Fibroblast of lung (primary cell): ENCODE measurements around the gene AMMECR1. TPM values are rescaled to one million over a fixed set of nuclear protein-coding genes. Genes with fewer than 3 reads are reported as not detected.

ENCODE experiments used
- DNase-seq, 2 donors: peaks; one replicate each; pipeline versions ENCODE4 v3.0.0 to v3.0.0-alpha.2; 2010; ENCODE audit warnings: low read depth in 2 of 2
- H2AFZ ChIP-seq: 2 replicates; pipeline ENCODE4 v1.5.1; 2012; ENCODE audit warnings: low read length, control low read depth, inconsistent platforms
- H3K27ac ChIP-seq: 2 replicates; pipeline ENCODE4 v1.5.1; 2011; ENCODE audit warnings: low read length, control low read depth; ENCODE audit not compliant: insufficient read depth
- H3K27me3 ChIP-seq: 2 replicates; pipeline ENCODE4 v1.5.1; 2011; ENCODE audit warnings: mild to moderate bottlenecking, low read length; ENCODE audit not compliant: control insufficient read depth, insufficient read depth
- H3K36me3 ChIP-seq: 2 replicates; pipeline ENCODE4 v1.5.1; 2011; ENCODE audit warnings: low read length; ENCODE audit not compliant: control insufficient read depth, insufficient read depth
- H3K4me1 ChIP-seq: 2 replicates; pipeline ENCODE4 v1.5.1; 2011; ENCODE audit warnings: low read length; ENCODE audit not compliant: control insufficient read depth, insufficient read depth; ENCODE audit errors: extremely low read depth
- H3K4me2 ChIP-seq: 2 replicates; pipeline ENCODE4 v1.5.1; 2011; ENCODE audit warnings: low read length, control low read depth; ENCODE audit not compliant: insufficient read depth; ENCODE audit errors: extremely low read depth
- H3K4me3 ChIP-seq, 4 experiments: fragments of 200-600 bp in 1 of 4; sonication (generic) in 1 of 4; replicated peaks in 1 of 4; 2 replicates each; pipeline ENCODE4 v1.5.1; 2011 to 2016; ENCODE audit warnings: low read length in 4 of 4, low read depth in 3 of 4, mild to moderate bottlenecking in 3 of 4, control low read depth in 2 of 4, inconsistent platforms in 1 of 4, mixed read lengths in 1 of 4; ENCODE audit not compliant: insufficient read depth in 1 of 4; ENCODE audit errors: control extremely low read depth in 1 of 4
- H3K79me2 ChIP-seq: 2 replicates; pipeline ENCODE4 v1.5.1; 2012; ENCODE audit warnings: mild to moderate bottlenecking, low read length, inconsistent platforms; ENCODE audit not compliant: control insufficient read depth, insufficient read depth
- H3K9ac ChIP-seq: 2 replicates; pipeline ENCODE4 v1.5.1; 2011; ENCODE audit warnings: mild to moderate bottlenecking, low read length, control low read depth; ENCODE audit not compliant: insufficient read depth
- H3K9me3 ChIP-seq: 2 replicates; pipeline ENCODE4 v1.5.1; 2012; ENCODE audit warnings: low read depth, low read length; ENCODE audit not compliant: control insufficient read depth, insufficient read depth
- H4K20me1 ChIP-seq: 2 replicates; pipeline ENCODE4 v1.5.1; 2011; ENCODE audit warnings: low read length; ENCODE audit not compliant: control insufficient read depth, insufficient read depth; ENCODE audit errors: extremely low read depth
- CTCF ChIP-seq, 2 donors: IDR thresholded peaks in 1 of 2; conservative IDR thresholded peaks in 1 of 2; 1 replicate in 1 of 2; 2 replicates in 1 of 2; pipeline ENCODE4 v1.5.1; 2011 to 2012; ENCODE audit warnings: low read length in 2 of 2, control low read depth in 1 of 2, inconsistent platforms in 1 of 2, low read depth in 1 of 2, mild to moderate bottlenecking in 1 of 2
- EZH2 ChIP-seq: IDR thresholded peaks from 2 replicates; pipeline ENCODE4 v1.5.1; 2012; ENCODE audit warnings: low read length, control low read depth, mild to moderate bottlenecking; ENCODE audit errors: missing control alignments
- polyA plus RNA-seq, 2 donors: library from polyadenylated mRNA; depleted of rRNA in 1 of 2; stranded (reverse) in 1 of 2; unstranded in 1 of 2; fragments of >200 nt; gene quantifications; 2 replicates each; pipeline ENCODE4 v1.2.1, GENCODE V29; 2011 to 2012; ENCODE audit warnings: missing spikeins in 1 of 2
- total RNA-seq: library from RNA; depleted of rRNA; stranded (reverse); fragments of >200 nt; gene quantifications from 2 replicates; pipeline ENCODE4 v1.2.1, GENCODE V29; 2014

Gene AMMECR1
- total and polyA plus RNA-seq, 2 donors (not counting 1 experiment from before 2014, with no cell fraction given): 7.6 to 9.2 TPM

GRCh38 chrX:110318664-110318968, 731 bp upstream of the AMMECR1 start:
- Histone ChIP-seq H3K27ac (peak overlapping the region; percentile 82), H4K20me1 (no peaks in the 10 kb centered on the region), H3K4me3 (peak overlapping the region; percentile 57 to 75 (median 62)), H3K36me3 (no peaks in the 10 kb centered on the region), H3K4me2 (peak overlapping the region; percentile 66), H3K9ac (peak overlapping the region; percentile 77), H3K9me3 (no peaks in the 10 kb centered on the region), H3K4me1 (no peaks in the 10 kb centered on the region), H3K27me3 (no peaks in the 10 kb centered on the region), H3K79me2 (peaks cover 39% of the 10 kb centered on the region), H2AFZ (peak overlapping the region; percentile 19)
- TF ChIP-seq CTCF (conservative IDR thresholded peaks at IDR 0.05 in 1 of 2, IDR thresholded peaks at IDR 0.05 in 1 of 2; ENCODE audit: low read depth in 1 of 2, low read length in 2 of 2) (no peak), EZH2 (no peak)
- no peak for DNase-seq

GRCh38 chrX:110317061-110317819, 645 bp downstream of the AMMECR1 start:
- no peaks in the 10 kb centered on the region for H4K20me1 ChIP-seq
- no peak overlapping the region for H2AFZ ChIP-seq
- no peaks in the 10 kb centered on the region for H3K36me3 ChIP-seq
- no peaks in the 10 kb centered on the region for H3K9me3 ChIP-seq
- H3K27ac ChIP-seq: peak overlapping the region; percentile 89
- H3K9ac ChIP-seq: peak overlapping the region; percentile 85
- H3K4me2 ChIP-seq: peak overlapping the region; percentile 25
- no peaks in the 10 kb centered on the region for H3K27me3 ChIP-seq
- H3K4me3 ChIP-seq: peak overlapping the region; percentile 73 to 91 (median 76)
- DNase-seq: no peak
- H3K4me1 ChIP-seq: no peaks in the 10 kb centered on the region
- H3K79me2 ChIP-seq: peaks cover 52% of the 10 kb centered on the region
- TF ChIP-seq CTCF (conservative IDR thresholded peaks at IDR 0.05 in 1 of 2, IDR thresholded peaks at IDR 0.05 in 1 of 2; ENCODE audit: low read depth in 1 of 2, low read length in 2 of 2) (no peak), EZH2 (no peak)

GRCh38 chrX:110316351-110317060, 1.4 kb downstream of the AMMECR1 start:
- Histone ChIP-seq H3K27me3 (no peaks in the 10 kb centered on the region), H3K4me2 (peak overlapping the region; percentile 1), H3K36me3 (no peaks in the 10 kb centered on the region), H3K27ac (peak overlapping the region; percentile 89), H2AFZ (no peak overlapping the region), H3K79me2 (peaks cover 58% of the 10 kb centered on the region), H3K9ac (peak overlapping the region; percentile 26), H3K4me3 (peak overlapping the region; percentile 73 to 91 (median 76)), H4K20me1 (no peaks in the 10 kb centered on the region), H3K9me3 (no peaks in the 10 kb centered on the region), H3K4me1 (no peaks in the 10 kb centered on the region)
- DNase-seq: no peak
- no peak for TF ChIP-seq CTCF (conservative IDR thresholded peaks at IDR 0.05 in 1 of 2, IDR thresholded peaks at IDR 0.05 in 1 of 2; ENCODE audit: low read depth in 1 of 2, low read length in 2 of 2)
- TF ChIP-seq EZH2: no peak
